GM19397 (cell line): ENCODE measurements around the gene LDAH.
"Not testable (repeated sequence)": the region's sequence is repeated elsewhere in the genome, so short reads cannot be mapped to it uniquely, and the experiment has no call there.

Experiments used
- ATAC-seq: cut with Tn5 transposase; IDR thresholded peaks from one replicate; pipeline ENCODE4 v1.9.1; 2021; ENCODE audit warnings: mild to moderate bottlenecking, moderate library complexity; ENCODE audit not compliant: unreplicated experiment

The LDAH gene

DNA sequence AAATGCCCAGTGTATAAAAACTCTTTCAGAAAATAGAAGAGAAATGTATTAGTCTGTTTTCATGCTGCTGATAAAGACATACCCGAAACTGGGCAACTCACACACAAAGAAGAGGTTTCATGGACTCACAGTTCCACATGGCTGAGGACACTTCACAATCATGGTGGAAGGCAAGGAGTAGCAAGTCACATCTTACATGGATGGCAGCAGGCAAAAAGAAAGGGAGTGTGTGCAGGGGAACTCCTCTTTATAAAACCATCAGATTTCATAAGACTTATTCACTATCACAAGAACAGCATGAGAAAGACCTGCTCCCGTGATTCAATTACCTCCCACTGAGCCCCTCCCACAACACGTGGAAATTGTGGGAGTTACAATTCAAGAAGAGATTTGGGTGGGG lies 29.0 kb downstream of the LDAH start:
- ATAC-seq = not testable (repeated sequence)

- no peak for ATAC-seq
These were observed 41.1 kb downstream of the LDAH start for GRCh38 chr2:20781656-20782265.

GRCh38 chr2:20771299-20771698 lies 51.6 kb downstream of the LDAH start:
- ATAC-seq = no peak

DNA sequence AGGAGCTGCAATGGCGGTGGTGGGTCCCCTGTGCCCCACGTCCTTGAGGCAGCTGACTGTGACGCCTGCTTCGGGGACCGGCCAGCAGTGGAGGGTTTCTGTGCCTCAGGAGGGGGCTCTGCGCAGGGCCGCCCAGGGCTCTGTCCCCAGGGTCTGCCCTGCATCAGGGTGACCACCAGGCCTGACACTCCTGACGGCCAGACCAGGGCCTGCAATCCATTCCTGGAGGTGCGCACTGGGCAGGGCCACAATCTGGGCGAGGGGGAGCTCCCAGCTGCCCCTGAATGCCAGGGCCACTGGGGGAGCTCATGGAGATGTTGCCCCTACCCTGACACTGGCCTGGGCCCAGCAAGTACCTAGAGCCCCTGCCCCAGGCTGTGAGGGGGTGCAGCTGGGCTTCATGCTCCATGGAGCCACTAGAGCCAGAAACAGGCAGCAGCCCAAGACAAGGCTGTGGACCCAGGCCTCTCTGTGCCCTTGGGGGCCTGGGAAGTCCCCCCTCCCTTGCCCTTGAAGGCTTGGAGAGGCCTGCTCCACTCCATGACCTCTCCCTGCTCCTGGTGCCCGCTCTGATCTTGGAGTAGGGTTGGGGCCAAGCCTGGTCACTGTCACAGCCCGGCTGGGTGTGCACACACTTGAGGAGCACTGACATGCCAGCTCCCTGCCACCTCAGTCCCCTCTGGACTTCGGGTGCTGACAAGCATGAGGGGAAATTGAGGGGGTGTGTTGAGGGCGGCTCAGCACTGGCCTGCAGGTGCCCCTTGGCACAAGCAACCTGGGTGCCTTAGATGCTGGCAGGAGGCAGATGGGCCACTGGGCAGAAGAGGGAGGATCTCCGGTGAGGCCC lies 55.9 kb downstream of the LDAH start:
- ATAC-seq = no peak

GRCh38 chr2:20766213-20766612 lies 56.7 kb downstream of the LDAH start:
- no peak for ATAC-seq

- no peak for ATAC-seq
These were observed 59.8 kb downstream of the LDAH start for GRCh38 chr2:20762945-20763683.

GRCh38 chr2:20759487-20759886 lies 63.4 kb downstream of the LDAH start:
- ATAC-seq = no peak

GRCh38 chr2:20758997-20759396 lies 63.9 kb downstream of the LDAH start:
- ATAC-seq = peak; percentile 89

DNA sequence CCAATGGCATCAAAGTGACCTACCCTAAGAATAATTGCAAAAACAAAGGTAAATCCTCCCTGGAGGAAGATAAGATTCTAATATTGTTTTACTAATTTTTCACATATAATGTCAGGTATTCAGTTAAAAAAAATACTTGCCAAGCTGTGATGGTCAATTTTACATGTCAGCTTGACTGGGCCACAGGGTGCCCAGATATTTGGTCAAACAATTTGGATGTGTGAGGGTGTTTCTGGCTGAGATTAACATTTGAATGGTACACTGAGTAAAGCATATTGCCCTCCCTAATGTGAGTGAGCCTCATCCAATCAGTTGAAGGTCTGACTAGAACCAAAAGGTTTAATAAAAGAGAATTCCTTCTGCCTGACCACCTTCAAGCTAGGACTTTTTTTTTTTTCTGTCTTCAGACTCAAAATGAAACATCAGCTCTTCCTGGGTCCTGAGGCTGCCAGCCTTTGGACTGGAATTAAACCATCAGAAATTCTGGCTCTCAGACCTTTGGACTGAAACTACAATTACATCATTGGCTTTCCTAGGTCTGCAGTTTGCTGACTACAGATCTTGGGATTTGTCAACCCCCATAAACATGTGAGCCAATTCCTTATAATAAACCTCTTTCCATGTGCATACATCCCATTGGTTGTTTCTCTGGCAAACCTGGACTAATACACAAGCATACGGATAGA lies 65.4 kb downstream of the LDAH start:
- no peak for ATAC-seq

GRCh38 chr2:20755132-20755800 lies 67.6 kb downstream of the LDAH start:
- no peak for ATAC-seq

DNA sequence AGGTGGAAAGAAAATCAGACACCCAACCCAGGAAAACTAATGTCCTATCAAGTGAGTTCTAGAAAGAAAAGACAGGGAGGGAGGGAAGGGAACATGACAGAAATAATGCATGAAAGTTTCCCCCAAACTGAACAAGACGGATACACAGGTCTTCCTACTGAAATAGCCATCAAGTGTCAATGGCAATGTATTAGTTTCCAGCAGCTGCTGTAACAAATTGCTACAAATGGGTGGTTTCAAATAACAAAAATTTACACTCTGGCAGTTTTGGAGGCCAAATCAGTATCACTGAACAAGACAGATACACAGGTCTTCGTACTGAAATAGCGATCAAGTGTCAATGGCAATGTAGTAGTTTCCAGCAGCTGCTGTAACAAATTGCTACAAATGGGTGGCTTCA lies 70.6 kb downstream of the LDAH start:
- no peak for ATAC-seq

GRCh38 chr2:20747317-20747716 lies 75.6 kb downstream of the LDAH start:
- ATAC-seq = no peak

GRCh38 chr2:20745924-20746555 lies 76.9 kb downstream of the LDAH start:
- no peak for ATAC-seq

DNA sequence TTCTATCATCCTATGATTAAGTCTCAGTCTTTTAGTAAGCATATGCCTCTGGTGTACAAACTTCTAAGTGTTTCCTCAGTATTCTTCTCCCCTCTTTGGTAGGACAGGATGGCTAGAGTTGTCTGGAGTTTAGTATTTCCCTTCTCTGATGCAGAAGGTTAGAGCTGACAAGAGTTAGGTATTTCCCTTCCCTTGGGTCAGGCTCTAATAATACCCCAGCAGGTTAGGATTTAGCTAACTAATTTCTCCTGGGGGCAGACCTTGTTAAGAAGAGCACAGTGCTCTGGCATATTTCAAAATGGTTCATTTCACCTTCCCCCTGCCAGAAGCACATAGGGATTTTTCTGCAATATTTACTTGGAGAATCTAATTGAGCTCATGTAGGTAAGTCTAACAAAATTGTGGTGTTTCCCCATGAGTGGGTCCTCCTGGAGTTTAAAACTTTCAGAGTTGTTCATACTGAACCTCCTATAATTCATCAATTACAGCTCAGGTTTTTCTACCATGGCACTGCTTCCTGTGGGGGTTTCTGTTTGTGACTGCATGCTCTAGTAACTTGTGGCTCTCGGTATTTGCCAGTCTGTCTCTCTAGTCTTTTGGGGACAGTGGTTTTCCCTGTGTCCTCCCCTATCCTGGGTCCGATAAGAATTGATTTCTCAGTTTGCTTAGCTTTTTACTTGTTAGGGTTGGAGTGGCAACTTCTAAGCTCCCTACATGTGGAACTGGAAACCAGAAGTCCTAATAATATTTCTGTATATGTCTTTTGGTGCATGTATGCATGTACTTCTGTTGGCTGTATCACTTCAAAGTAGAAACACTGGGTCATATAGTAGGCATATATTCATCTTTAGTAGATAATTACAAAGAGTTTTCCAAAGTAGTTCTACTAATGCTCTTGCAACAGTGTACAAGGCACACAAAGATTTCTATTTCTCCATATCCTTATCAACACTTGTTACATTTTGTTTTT lies 78.2 kb downstream of the LDAH start:
- ATAC-seq = peak; percentile 91

DNA sequence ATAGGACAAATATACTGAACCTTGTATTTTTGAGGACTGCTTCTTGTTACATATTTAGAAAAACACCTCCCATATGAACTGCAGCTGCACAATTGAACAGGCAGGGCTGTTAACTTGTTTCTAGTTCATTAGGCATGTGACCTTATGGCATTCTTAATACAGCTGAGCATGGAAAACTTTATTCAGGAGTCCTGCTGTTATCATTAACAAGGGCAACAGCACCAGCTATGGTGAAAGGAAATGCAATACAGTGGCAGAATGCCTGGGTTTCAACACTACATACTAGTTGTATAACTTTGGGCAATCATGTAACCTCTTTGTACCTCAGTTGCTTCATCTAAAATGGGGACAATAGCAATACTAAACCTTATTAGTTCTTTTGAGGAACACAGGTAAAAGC lies 84.1 kb downstream of the LDAH start:
- ATAC-seq = no peak

DNA sequence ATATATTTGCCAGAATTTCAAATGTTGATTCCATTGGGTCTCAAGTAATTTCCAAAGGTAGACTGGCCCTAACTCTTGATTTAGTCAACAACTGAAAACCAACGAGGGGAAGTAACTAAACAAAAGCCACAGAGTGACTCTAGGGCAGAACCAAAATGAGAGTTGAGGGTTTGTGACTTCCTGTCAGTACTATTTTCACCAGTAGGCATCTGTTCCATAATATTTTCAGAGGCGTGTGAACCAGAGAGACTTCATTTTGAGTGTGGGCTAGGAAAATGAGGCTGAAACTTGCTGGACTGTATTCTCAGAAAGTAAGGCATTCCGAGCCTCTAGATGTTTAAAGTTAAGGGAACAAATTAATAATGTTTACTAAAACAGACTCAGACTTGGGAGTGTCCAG lies 85.4 kb downstream of the LDAH start:
- peak; percentile 82 for ATAC-seq

GRCh38 chr2:20728114-20728758 lies 94.7 kb downstream of the LDAH start:
- ATAC-seq = no peak

GRCh38 chr2:20726913-20727312 lies 96.0 kb downstream of the LDAH start:
- ATAC-seq = no peak

DNA sequence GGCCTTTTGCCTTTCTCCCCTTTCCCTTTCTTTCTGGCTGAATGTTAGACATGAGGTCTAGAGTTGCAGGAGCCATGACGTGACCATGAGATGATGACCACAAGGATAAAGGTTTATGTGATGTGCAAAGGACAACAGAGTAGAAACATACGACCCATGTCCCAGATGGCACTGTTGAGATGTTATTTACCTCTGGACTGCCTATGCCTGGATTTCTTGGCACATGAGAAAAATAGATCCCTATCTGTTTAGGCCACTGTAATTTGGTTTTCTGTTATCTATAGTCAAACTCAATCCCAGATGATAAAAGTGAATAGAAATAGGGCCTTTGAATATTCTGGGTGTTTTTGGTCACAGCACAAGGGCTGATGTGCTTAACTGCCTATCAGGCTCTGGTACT lies 97.1 kb downstream of the LDAH start:
- no peak for ATAC-seq
